Heart left ventricle (tissue), 16 donors: ENCODE data around the gene SERPINE1. TPM values are rescaled to one million over a fixed set of nuclear protein-coding genes. Genes with fewer than 3 reads are reported as not detected.

ENCODE experiments used
- ATAC-seq, 4 donors: fragments of 200-7000 bp; cut with Tn5 transposase; one replicate each; pipeline ENCODE4 v1.9.1; 2020 to 2022; ENCODE audit warnings: moderate library complexity in 4 of 4, mild to moderate bottlenecking in 3 of 4, moderate number of reproducible peaks in 1 of 4
- DNase-seq, 5 donors: peaks; one replicate each; pipeline ENCODE4 v3.0.0-alpha.2; 2020
- H3K27ac ChIP-seq, 12 donors: fragments of 200-600 bp; sonication (generic) in 4 of 12; one replicate each; pipeline versions ENCODE4 v1.5.0 to v1.8.0; 2016 to 2022; ENCODE audit warnings: mild to moderate bottlenecking in 2 of 12
- H3K27me3 ChIP-seq, 9 donors: fragments of 200-600 bp; sonication (generic) in 2 of 9; one replicate each; pipeline versions ENCODE4 v1.5.1 to v1.8.0; 2016 to 2022; ENCODE audit warnings: mild to moderate bottlenecking in 3 of 9
- H3K36me3 ChIP-seq, 9 donors: fragments of 200-600 bp; sonication (generic) in 2 of 9; one replicate each; pipeline versions ENCODE4 v1.5.0 to v1.8.0; 2018 to 2022; ENCODE audit warnings: mild to moderate bottlenecking in 2 of 9
- H3K4me1 ChIP-seq, 12 donors: fragments of 200-600 bp; sonication (generic) in 4 of 12; one replicate each; pipeline versions ENCODE4 v1.5.0 to v1.8.0; 2016 to 2022; ENCODE audit warnings: mild to moderate bottlenecking in 3 of 12
- H3K4me3 ChIP-seq, 12 donors: fragments of 200-600 bp; sonication (generic) in 4 of 12; one replicate each; pipeline versions ENCODE4 v1.5.0 to v1.8.0; 2017 to 2022; ENCODE audit warnings: mild to moderate bottlenecking in 9 of 12, moderate library complexity in 4 of 12
- H3K9me3 ChIP-seq, 12 donors: fragments of 200-600 bp; sonication (generic) in 4 of 12; one replicate each; pipeline versions ENCODE4 v1.5.0 to v1.8.0; 2016 to 2022; ENCODE audit warnings: mild to moderate bottlenecking in 1 of 12
- CTCF ChIP-seq, 12 donors: fragments of 200-600 bp; sonication (generic) in 4 of 12; IDR thresholded peaks; one replicate each; pipeline versions ENCODE4 v1.5.0 to v1.8.0; 2018 to 2022; ENCODE audit warnings: antibody characterized with exemption in 12 of 12, mild to moderate bottlenecking in 5 of 12
- POLR2A ChIP-seq, 2 donors: fragments of 450-650 bp; IDR thresholded peaks; one replicate each; pipeline ENCODE4 v1.6.1; 2017; ENCODE audit warnings: antibody characterized with exemption in 2 of 2, mild to moderate bottlenecking in 2 of 2, moderate library complexity in 2 of 2
- WGBS, 4 donors: extraction: QIAGEN DNeasy Blood & Tissue Kit in 2 of 4; methylation state at CpG; one replicate each; pipeline versions ENCODE4 v1.1.5 to v1.1.7; 2013 to 2018; 5-methylcytosine and 5-hydroxymethylcytosine counted together
- intact Hi-C, 10 donors: fragments of 100-400 bp; cut with DNase I; formaldehyde crosslinking; loops; one replicate each; pipeline versions ENCODE4 v1.11.1 to v1.14.2; 2022
- long read RNA-seq, 3 donors: library from polyadenylated mRNA; unstranded; transcript quantifications; one replicate each; pipeline ENCODE4 v2.0.0, GENCODE V29; 2020 to 2021
- polyA plus RNA-seq, 2 donors: library from polyadenylated mRNA; stranded (reverse); fragments of 200-250 nt; gene quantifications; one replicate each; pipeline ENCODE4 v1.2.3, GENCODE V29; 2013
- total RNA-seq, 9 donors: library from RNA; depleted of rRNA in 2 of 9; stranded (reverse); fragments of >200 nt in 2 of 9; fragmentation: NEBNext Ultra II Directional in 3 of 9; extraction: Animal tissue kit (Norgen Biotek cat#: 25700) in 3 of 9; gene quantifications; one replicate each; pipeline versions ENCODE4 v1.1.0 to v1.2.4, GENCODE V29; 2016 to 2023
- donor health status: ischemic (EF 13 %, LVEDD 7.1; RV severe dilation, severe dysfunction).
- donor health status: healthy with polysubstance abuse.
- donor health status: DM: no; HTN: yes; CAD: no.
- donor health status: DM: no; HTN: no; CAD: no.
- donor health status: ischemic (EF 25% LVEDD 6.9; RV normal size, moderate dysfunction).
- donor health status: ischemic (EF 25% LVEDD 5.7; RV mildly dilated, moderate dysfunction).
- donor health status: healthy.
- donor health status: DM: yes; HTN: yes; CAD: no.
- donor health status: ischemic (EF 35%, LVEDD 5.7; RV mildly dilated, moderate dysfunction).
- donor health status: nonischemic (EF 11% LVEDD 7.7; RV severe dilation, severe dysfunction).
- donor health status: DM: yes; HTN: yes; CAD: no.
- donor health status: PGD.
- donor health status: ischemic (EF 29% LVEDD 5.4; RV normal size, mild dysfunction).
- donor health status: nonischemic (EF 23%, LVEDD 6.1; RV moderate dilation, normal function).

SERPINE1 gene
- total RNA-seq (100 to 1,000 TPM in 1 of 9 donors, 10 to 100 TPM in 4, 1 to 10 TPM in 4; 1.3 to 153 (median 13.9) TPM), polyA plus RNA-seq (100 to 1,000 TPM in 1 of 2 donors, 1 to 10 TPM in 1; 3.4 to 595 TPM)
- long read RNA-seq, donor 1, partial matches to known transcripts, result 1 of 2 reads
- long read RNA-seq, donor 1, other reads (novel, unspliced or antisense), result 1 of 2 reads
- long read RNA-seq, donor 2, transcript SERPINE1-201 (9 exons, 3,190 nt), result major isoform, 9 of 20 reads
- long read RNA-seq, donor 2, partial matches to known transcripts, result 9 of 20 reads
- long read RNA-seq, donor 2, other reads (novel, unspliced or antisense), result 2 of 20 reads
- long read RNA-seq, donor 3, transcript SERPINE1-201 (9 exons, 3,190 nt), result major isoform, 50 of 179 reads
- long read RNA-seq, donor 3, partial matches to known transcripts, result 125 of 179 reads
- long read RNA-seq, donor 3, other reads (novel, unspliced or antisense), result 4 of 179 reads

DNA sequence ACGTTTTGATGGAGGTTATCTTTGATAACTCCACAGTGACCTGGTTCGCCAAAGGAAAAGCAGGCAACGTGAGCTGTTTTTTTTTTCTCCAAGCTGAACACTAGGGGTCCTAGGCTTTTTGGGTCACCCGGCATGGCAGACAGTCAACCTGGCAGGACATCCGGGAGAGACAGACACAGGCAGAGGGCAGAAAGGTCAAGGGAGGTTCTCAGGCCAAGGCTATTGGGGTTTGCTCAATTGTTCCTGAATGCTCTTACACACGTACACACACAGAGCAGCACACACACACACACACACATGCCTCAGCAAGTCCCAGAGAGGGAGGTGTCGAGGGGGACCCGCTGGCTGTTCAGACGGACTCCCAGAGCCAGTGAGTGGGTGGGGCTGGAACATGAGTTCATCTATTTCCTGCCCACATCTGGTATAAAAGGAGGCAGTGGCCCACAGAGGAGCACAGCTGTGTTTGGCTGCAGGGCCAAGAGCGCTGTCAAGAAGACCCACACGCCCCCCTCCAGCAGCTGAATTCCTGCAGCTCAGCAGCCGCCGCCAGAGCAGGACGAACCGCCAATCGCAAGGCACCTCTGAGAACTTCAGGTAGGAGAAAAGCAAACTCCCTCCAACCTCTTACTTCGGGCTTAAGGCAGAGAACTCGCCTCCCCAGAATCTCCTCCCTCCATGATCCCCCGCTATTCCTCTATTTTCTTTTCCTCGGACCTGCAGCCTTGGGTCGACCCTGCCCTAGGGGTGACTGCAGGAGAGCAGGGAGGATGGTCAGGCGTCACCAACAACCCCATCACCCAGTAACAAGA is at the start of gene SERPINE1:
Gene SERPINE1 (plus strand): TSS at position 454 of the 809 bp plus-strand sequence. CDS start 1,290 bp downstream, outside the sequence.
- peak within 1 kb of the TSS; percentile 51 to 86 (median 75) for H3K27ac ChIP-seq
- TF ChIP-seq CTCF (IDR thresholded peaks at IDR 0.05), result peak in 6 of 12 donors; percentile 8 to 43 (median 28)
- peak; percentile 45 to 95 for TF ChIP-seq POLR2A (IDR thresholded peaks at IDR 0.05)
- DNase-seq, result peak; percentile 90 to 96 (median 92)
- H3K36me3 ChIP-seq, result peaks cover 0 to 12% (median 2%) of the 10 kb centered on the region in 9 donors
- peak within 1 kb of the TSS in 11 of 12 donors; percentile 14 to 58 (median 45) for H3K4me3 ChIP-seq
- no peaks in the 10 kb centered on the region for H3K9me3 ChIP-seq
- WGBS, 4 donors, result 4 to 7% (median 6%) methylated on average over 21 to 22 of the region's 22 CpGs
- H3K4me1 ChIP-seq, result peaks cover 3 to 61% (median 42%) of the 10 kb centered on the region in 12 donors
- H3K27me3 ChIP-seq, result no peaks in the 10 kb centered on the region
- intact Hi-C loops, result no loop called here
- ATAC-seq, result peak; percentile 80 to 88 (median 87)

DNA sequence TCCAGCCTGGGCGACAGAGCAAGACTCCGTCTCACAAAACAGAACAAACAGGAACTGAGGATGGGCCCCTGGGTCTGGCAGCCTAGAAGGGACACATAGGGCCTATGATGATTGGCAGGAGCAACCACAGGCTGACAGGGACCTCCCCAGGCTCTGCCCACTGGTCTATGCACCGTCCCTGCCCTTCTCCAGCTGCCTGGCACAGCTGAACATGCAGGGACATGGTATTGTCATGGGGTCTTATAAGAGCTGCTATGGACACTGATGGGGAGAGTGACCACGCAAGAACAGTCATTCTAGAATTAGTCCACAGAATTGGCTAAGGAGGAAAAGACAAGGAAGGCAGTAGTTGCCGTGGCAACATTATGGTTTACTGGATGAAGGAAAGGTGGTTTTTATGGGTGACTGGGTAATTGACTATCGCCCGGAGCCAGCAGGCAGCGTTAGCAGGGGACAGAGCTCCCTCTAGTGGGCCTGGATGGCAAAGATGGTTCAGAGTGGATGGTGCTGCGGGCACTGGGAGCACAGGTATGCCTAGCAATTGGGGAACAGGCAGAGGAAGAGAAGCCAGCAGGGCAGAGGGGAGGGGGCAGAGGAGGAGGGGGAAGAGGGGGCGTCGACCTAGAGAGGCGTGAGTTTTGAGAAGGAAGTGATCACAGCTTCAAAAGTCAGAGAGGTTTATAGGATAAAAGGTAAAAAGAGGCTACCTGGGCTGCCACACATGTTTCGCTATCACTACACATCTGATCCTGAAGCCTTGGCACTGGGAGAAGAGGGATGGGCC is 49.4 kb upstream of the SERPINE1 start:
- no peaks in the 10 kb centered on the region for H3K4me1 ChIP-seq
- H3K27me3 ChIP-seq, result no peaks in the 10 kb centered on the region
- DNase-seq (peak in 4 of 5 donors; percentile 59 to 74 (median 70)), ATAC-seq (peak; percentile 58 to 91 (median 86))
- peak; percentile 67 to 87 (median 78) for TF ChIP-seq CTCF (IDR thresholded peaks at IDR 0.05)
- no peak for TF ChIP-seq POLR2A (IDR thresholded peaks at IDR 0.05)
- WGBS, 4 donors, result 23 to 27% (median 24%) methylated on average over 13 of the region's 13 CpGs
- H3K4me3 ChIP-seq, result no peak overlapping the region
- intact Hi-C loops, result loop anchor here in 7 of 10 donors (5.0 kb wide), 2 partner anchors 180 to 185 kb away; partner anchors contain the start of gene ACHE (in 6 of the 7)
- H3K9me3 ChIP-seq, result no peaks in the 10 kb centered on the region
- no peak overlapping the region for H3K27ac ChIP-seq
- H3K36me3 ChIP-seq, result no peaks in the 10 kb centered on the region

DNA sequence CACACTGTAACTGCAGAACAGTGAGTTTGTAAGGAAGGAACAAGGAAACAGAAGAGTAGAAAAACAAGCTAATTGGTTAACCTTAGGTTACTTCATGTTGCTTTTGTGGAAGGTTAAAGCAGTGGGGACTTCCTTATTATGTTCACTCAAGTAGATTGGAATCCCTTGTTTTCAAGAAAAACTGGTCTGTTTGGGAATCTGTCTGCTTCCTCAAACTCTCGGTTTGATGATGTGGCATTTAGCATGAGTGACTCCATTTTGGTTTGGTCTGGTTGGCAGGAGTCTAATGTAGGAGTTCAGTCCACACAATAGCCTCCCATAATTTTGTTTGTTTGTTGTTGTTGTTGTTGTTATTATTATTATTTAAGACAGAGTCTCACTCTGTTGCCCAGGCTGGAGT is 45.5 kb upstream of the SERPINE1 start:
- Histone ChIP-seq H3K36me3 (no peaks in the 10 kb centered on the region), H3K9me3 (no peaks in the 10 kb centered on the region), H3K27ac (no peak overlapping the region), H3K4me1 (peaks cover 3 to 14% (median 11%) of the 10 kb centered on the region in 12 donors), H3K27me3 (no peaks in the 10 kb centered on the region), H3K4me3 (no peak overlapping the region)
- intact Hi-C loops, result no loop called here
- no peak for TF ChIP-seq POLR2A (IDR thresholded peaks at IDR 0.05)
- TF ChIP-seq CTCF (IDR thresholded peaks at IDR 0.05), result no peak
- DNase-seq (no peak), ATAC-seq (no peak)
- WGBS, 4 donors, result 47 to 70% (median 63%) methylated on average over 1 of the region's 1 CpG
